ENCODE data around the gene CDHR2.

GRCh38 chr5:176500511-176500910 is 48.6 kb upstream of the CDHR2 start:
- no peak for TF ChIP-seq CTCF (IDR thresholded peaks at IDR 0.05)
- no peak for TF ChIP-seq POLR2A (IDR thresholded peaks at IDR 0.05)

Measured in uterus (tissue), 2 donors.